HCT116 (cell line): ENCODE results near the gene DEXI. TPM values are rescaled to one million over a fixed set of nuclear protein-coding genes. Genes with fewer than 3 reads are reported as not detected.

Experiments used
- ATAC-seq: fragments of 200-7000 bp; cut with Tn5 transposase; 2 replicates; pipeline ENCODE4 v1.9.1; 2020; ENCODE audit warnings: mild to moderate bottlenecking, moderate library complexity
- BruUV-seq: library from RNA; stranded (reverse); fragments of 400-500 nt; replicated peaks from 2 replicates; lab custom pipeline; 2021; lab: Mats Ljungman, UMichigan
- CTCF ChIA-PET: fragments of 300-600 bp; sonication (Branson Sonifier 250); formaldehyde crosslinking; loops from one replicate; lab custom pipeline; 2021; ENCODE audit warnings: antibody characterized with exemption; lab: Charles Lee
- POLR2A ChIA-PET: fragments of 300-600, 350-600 bp; sonication (Branson Sonifier 250); formaldehyde crosslinking; loops from one replicate; lab custom pipeline; 2021; ENCODE audit warnings: antibody characterized with exemption; lab: Charles Lee
- RAD21 ChIA-PET, 2 experiments: fragments of 300-600 bp; sonication (Branson Sonifier 250); formaldehyde crosslinking; loops; one replicate each; lab custom pipeline; 2023; ENCODE audit warnings: low total read pairs in 2 of 2; ENCODE audit not compliant: uncharacterized antibody in 2 of 2, unreplicated experiment in 2 of 2, low non-redundant PET in 1 of 2; lab: Charles Lee
- DNase-seq: peaks from one replicate; pipeline ENCODE4 v3.0.0-alpha.2; 2010; ENCODE audit warnings: low read depth, low spot score
- H2AFZ ChIP-seq: fragments of 200-600 bp; shearing (Covaris generic), sonication (generic); 2 replicates; pipeline ENCODE4 v1.6.1; 2017; ENCODE audit warnings: low read depth, mixed run types, mixed read lengths, antibody characterized with exemption, low read length; ENCODE audit not compliant: poor library complexity, severe bottlenecking
- H3K27ac ChIP-seq: 2 replicates; pipeline ENCODE4 v1.5.1; 2012; ENCODE audit warnings: low read depth, low read length
- H3K27me3 ChIP-seq: fragments of 200-600 bp; sonication (generic); 2 replicates; pipeline ENCODE4 v1.6.1; 2016; ENCODE audit warnings: mixed run types, low read length, mixed read lengths; ENCODE audit not compliant: insufficient read depth
- H3K36me3 ChIP-seq, 2 experiments: fragments of 200-500 bp in 1 of 2; fragments of 200-600 bp in 1 of 2; sonication (Bioruptor generic) in 1 of 2; sonication (generic) in 1 of 2; 2 replicates each; pipeline versions ENCODE4 v1.5.1 to v1.6.1; 2014 to 2016; ENCODE audit warnings: low read length in 2 of 2, inconsistent platforms in 1 of 2, mixed read lengths in 1 of 2, mixed run types in 1 of 2; ENCODE audit not compliant: insufficient read depth in 2 of 2, control insufficient read depth in 1 of 2
- H3K4me1 ChIP-seq, 2 experiments: fragments of 200-600 bp in 1 of 2; sonication (generic) in 1 of 2; 2 replicates each; pipeline versions ENCODE4 v1.5.1 to v1.6.1; 2012 to 2017; ENCODE audit warnings: low read length in 2 of 2, inconsistent platforms in 1 of 2, mild to moderate bottlenecking in 1 of 2, mixed read lengths in 1 of 2, mixed run types in 1 of 2, moderate library complexity in 1 of 2; ENCODE audit not compliant: insufficient read depth in 2 of 2, control insufficient read depth in 1 of 2
- H3K4me2 ChIP-seq: fragments of 200-600 bp; sonication (generic); 2 replicates; pipeline ENCODE4 v1.6.1; 2017; ENCODE audit warnings: mixed run types, low read length, mixed read lengths
- H3K4me3 ChIP-seq, 2 experiments: fragments of 200-600 bp in 1 of 2; sonication (generic) in 1 of 2; replicated peaks in 1 of 2; 2 replicates each; pipeline ENCODE4 v1.5.1; 2011 to 2016; ENCODE audit warnings: low read length in 2 of 2, control low read depth in 1 of 2, low read depth in 1 of 2, mild to moderate bottlenecking in 1 of 2, mixed read lengths in 1 of 2, mixed run types in 1 of 2
- H3K79me2 ChIP-seq: fragments of 200-600 bp; sonication (generic); 2 replicates; pipeline ENCODE4 v1.6.1; 2017; ENCODE audit warnings: mild to moderate bottlenecking, mixed run types, low read length, moderate library complexity, mixed read lengths; ENCODE audit not compliant: insufficient read depth
- H3K9ac ChIP-seq: fragments of 200-600 bp; sonication (generic); 2 replicates; pipeline ENCODE4 v1.6.1; 2016; ENCODE audit warnings: low read length, mixed read lengths
- H3K9me2 ChIP-seq: fragments of 200-600 bp; sonication (generic), shearing (Covaris generic); 2 replicates; pipeline ENCODE4 v1.6.1; 2017; ENCODE audit warnings: mixed run types, mild to moderate bottlenecking, moderate library complexity; ENCODE audit not compliant: insufficient read depth
- H3K9me3 ChIP-seq, 2 experiments: fragments of 200-500 bp in 1 of 2; fragments of 200-600 bp in 1 of 2; sonication (Bioruptor generic) in 1 of 2; sonication (generic) in 1 of 2; 2 replicates each; pipeline ENCODE4 v1.6.1; 2014 to 2017; ENCODE audit warnings: low read length in 2 of 2, mixed read lengths in 2 of 2, inconsistent platforms in 1 of 2, low read depth in 1 of 2, mild to moderate bottlenecking in 1 of 2, mixed run types in 1 of 2, moderate library complexity in 1 of 2; ENCODE audit not compliant: control insufficient read depth in 1 of 2, insufficient read depth in 1 of 2
- H4K20me1 ChIP-seq: fragments of 200-600 bp; sonication (generic), shearing (Covaris generic); 2 replicates; pipeline ENCODE4 v1.6.1; 2017; ENCODE audit warnings: mixed run types, mild to moderate bottlenecking, moderate library complexity; ENCODE audit not compliant: insufficient read depth
- CBX3 ChIP-seq: IDR thresholded peaks from 2 replicates; pipeline ENCODE4 v1.6.1; 2012; ENCODE audit warnings: low read depth
- CEBPB ChIP-seq: IDR thresholded peaks from 2 replicates; pipeline ENCODE4 v1.6.1; 2012; ENCODE audit warnings: low read depth
- CTCF ChIP-seq, 3 experiments: fragments of 200-600 bp in 1 of 3; sonication (generic) in 1 of 3; IDR thresholded peaks in 2 of 3; conservative IDR thresholded peaks in 1 of 3; 2 replicates each; pipeline ENCODE4 v1.5.1; 2012 to 2017; ENCODE audit warnings: low read depth in 2 of 3, low read length in 2 of 3, antibody characterized with exemption in 1 of 3, borderline replicate concordance in 1 of 3, control low read depth in 1 of 3, mild to moderate bottlenecking in 1 of 3, mixed read lengths in 1 of 3, mixed run types in 1 of 3, moderate library complexity in 1 of 3; ENCODE audit not compliant: insufficient read depth in 1 of 3
- ELF1 ChIP-seq: IDR thresholded peaks from 2 replicates; pipeline ENCODE4 v1.6.1; 2012; ENCODE audit warnings: low read depth, borderline replicate concordance
- EZH2 ChIP-seq: fragments of 200-600 bp; sonication (generic); IDR thresholded peaks from 2 replicates; pipeline ENCODE4 v1.6.1; 2017; ENCODE audit warnings: antibody characterized with exemption, mixed run types
- MAX ChIP-seq: IDR thresholded peaks from 2 replicates; pipeline ENCODE4 v1.6.1; 2012
- RAD21 ChIP-seq: IDR thresholded peaks from 2 replicates; pipeline ENCODE4 v1.6.1; 2012; ENCODE audit warnings: low read depth, mild to moderate bottlenecking
- SIN3A ChIP-seq: IDR thresholded peaks from 2 replicates; pipeline ENCODE4 v1.6.1; 2012; ENCODE audit warnings: low read depth
- SRF ChIP-seq: IDR thresholded peaks from 2 replicates; pipeline ENCODE4 v1.6.1; 2012; ENCODE audit warnings: low read depth
- YY1 ChIP-seq: IDR thresholded peaks from 2 replicates; pipeline ENCODE4 v1.6.1; 2011; ENCODE audit warnings: low read length, low read depth, moderate library complexity, mild to moderate bottlenecking; ENCODE audit not compliant: insufficient replicate concordance; ENCODE audit errors: extremely low read depth
- ZFX ChIP-seq: fragments of 450-650 bp; IDR thresholded peaks from 2 replicates; pipeline ENCODE4 v1.6.1; 2017
- intact Hi-C: fragments of 100-400 bp; cut with micrococcal nuclease; formaldehyde crosslinking; loops from 2 replicates; pipeline ENCODE4 v1.10.0; 2022
- total RNA-seq: library from RNA; stranded (reverse); gene quantifications from one replicate; pipeline ENCODE4 v1.2.1, GENCODE V29; 2021; ENCODE audit not compliant: unreplicated experiment

The DEXI gene
- total RNA-seq, 1 experiment from 2014 or later: 37.8 TPM

DNA sequence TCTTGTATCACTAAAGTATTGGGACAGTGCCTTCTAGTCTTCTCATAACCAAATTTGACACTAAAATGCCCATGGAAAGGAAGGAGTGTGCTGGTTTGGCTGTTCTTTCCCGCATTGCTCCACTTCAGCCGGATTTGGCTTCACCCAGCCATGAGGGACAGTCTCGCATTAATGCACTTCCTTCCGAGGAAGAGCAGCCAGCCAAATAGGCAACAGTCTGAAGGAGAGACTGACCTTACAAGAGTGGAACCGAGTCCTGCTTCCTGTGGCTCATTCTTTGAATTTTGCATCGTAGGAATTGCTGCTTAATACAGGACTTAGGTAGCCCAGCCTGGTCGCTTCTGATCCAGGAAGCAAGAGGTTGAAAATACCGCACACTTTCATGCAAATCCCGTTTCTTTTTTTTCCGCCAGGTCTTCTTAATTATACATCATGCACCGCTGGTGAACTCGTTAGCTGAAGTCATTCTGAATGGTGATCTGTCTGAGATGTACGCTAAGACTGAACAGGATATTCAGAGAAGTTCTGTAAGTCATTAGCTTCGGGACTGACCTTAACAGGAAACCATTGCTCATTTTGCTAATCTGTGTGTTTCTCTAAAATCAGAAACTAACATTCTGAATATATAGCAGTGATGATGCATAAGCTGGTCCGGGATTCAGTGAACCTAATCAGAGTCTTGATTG, 40.3 kb upstream of the DEXI start:
- Histone ChIP-seq H3K27me3 (no peaks in the 10 kb centered on the region), H2AFZ (no peak overlapping the region), H3K4me3 (no peak overlapping the region), H3K27ac (no peak overlapping the region), H3K36me3 (no peaks in the 10 kb centered on the region; a peak in 1 of 4 replicates), H3K4me2 (no peak overlapping the region), H4K20me1 (no peaks in the 10 kb centered on the region), H3K79me2 (no peaks in the 10 kb centered on the region), H3K9me3 (no peaks in the 10 kb centered on the region), H3K9ac (no peak overlapping the region), H3K4me1 (peaks cover 0 to 5% of the 10 kb centered on the region in 2 experiments; a peak in 1 of 4 replicates), H3K9me2 (no peaks in the 10 kb centered on the region)
- ATAC-seq (0 out of 2 replicates have a peak, but pooled peaks have one; percentile 6), DNase-seq (no peak)
- intact Hi-C loops: no loop called here
- ChIA-PET POLR2A (interaction anchor here (1.9 kb wide), 1 partner anchor 273 kb away, joined by 14 read pairs; the partner anchor contains the start of gene SOCS1), CTCF (interaction anchor here (1.3 to 3.0 kb wide), 3 partner anchors 10 to 375 kb away, joined by 3 to 24 read pairs (median 4); partner anchors contain the start of gene SOCS1), RAD21 (interaction anchor here in 1 of 2 experiments (0.7 to 1.5 kb wide), 4 partner anchors 236 to 374 kb away, joined by 3 to 6 read pairs (median 4); partner anchors contain the start of gene SOCS1)
- BruUV-seq: no TSS peak
- TF ChIP-seq SIN3A: no peak
- no peak for TF ChIP-seq RAD21
- no peak for TF ChIP-seq CEBPB
- no peak for TF ChIP-seq SRF
- TF ChIP-seq ELF1: no peak
- no peak for TF ChIP-seq EZH2
- TF ChIP-seq MAX: no peak
- TF ChIP-seq ZFX: no peak

- H3K4me1 ChIP-seq: peaks cover 0 to 5% of the 10 kb centered on the region in 2 experiments; a peak in 1 of 4 replicates
- H3K36me3 ChIP-seq: no peaks in the 10 kb centered on the region; a peak in 1 of 4 replicates
- ChIA-PET POLR2A (no interaction called here), CTCF (interaction anchor here (3.0 kb wide), 1 partner anchor 274 kb away, joined by 24 read pairs; the partner anchor contains the start of gene SOCS1), RAD21 (interaction anchor here in 1 of 2 experiments (0.7 kb wide), 1 partner anchor 370 kb away, joined by 3 read pairs; no protein-coding TSS in a partner anchor)
- H3K4me2 ChIP-seq: no peak overlapping the region
- BruUV-seq: no TSS peak
- no peaks in the 10 kb centered on the region for H4K20me1 ChIP-seq
- no peaks in the 10 kb centered on the region for H3K9me2 ChIP-seq
- H3K79me2 ChIP-seq: no peaks in the 10 kb centered on the region
- intact Hi-C loops: no loop called here
- H3K27ac ChIP-seq: no peak overlapping the region
- ATAC-seq (peak; percentile 98), DNase-seq (peak; percentile 42)
- H3K4me3 ChIP-seq: no peak overlapping the region
- peak; percentile 38 to 79 (median 72); a peak in 5 of 6 replicates for TF ChIP-seq CTCF (IDR thresholded peaks at IDR 0.05 in 2 of 3, conservative IDR thresholded peaks at IDR 0.05 in 1 of 3; ENCODE audit: borderline replicate concordance in 1 of 3, insufficient read depth in 1 of 3, low read depth in 2 of 3, low read length in 2 of 3)
- TF ChIP-seq YY1: no peak
- TF ChIP-seq CBX3: 0 out of 2 replicates have a peak, but pooled peaks have one; percentile 22
- TF ChIP-seq RAD21: peak; percentile 37
- no peaks in the 10 kb centered on the region for H3K9me3 ChIP-seq
- H3K27me3 ChIP-seq: no peaks in the 10 kb centered on the region
- H3K9ac ChIP-seq: no peak overlapping the region
- no peak overlapping the region for H2AFZ ChIP-seq
These were observed 39.5 kb upstream of the DEXI start for GRCh38 chr16:10981697-10982216.
